Left renal pelvis (tissue), 4 donors: ENCODE data around the gene KRTAP5-3. TPM values are rescaled to one million over a fixed set of nuclear protein-coding genes. Genes with fewer than 3 reads are reported as not detected.

ENCODE experiments used
- DNase-seq, 4 donors: peaks; one replicate each; pipeline ENCODE4 v3.0.0-alpha.2; 2013; ENCODE audit warnings: low read depth in 4 of 4, low spot score in 3 of 4
- polyA plus RNA-seq, 4 donors: library from polyadenylated mRNA; unstranded; fragments of 120-200 nt; gene quantifications; one replicate each; pipeline ENCODE4 v1.2.1, GENCODE V29; 2013; ENCODE audit not compliant: insufficient read length in 4 of 4

Gene KRTAP5-3
- polyA plus RNA-seq, 4 donors: 0.31 TPM; not detected in 3

- DNase-seq: no peak
Observed at GRCh38 chr11:1644601-1645356, 36.5 kb upstream of the KRTAP5-3 start.

- DNase-seq: no peak
Observed at GRCh38 chr11:1643146-1643690, 35.0 kb upstream of the KRTAP5-3 start.

- DNase-seq: no peak
Observed at GRCh38 chr11:1642288-1643145, 34.3 kb upstream of the KRTAP5-3 start.

- no peak for DNase-seq
Observed at GRCh38 chr11:1641096-1641495, 32.8 kb upstream of the KRTAP5-3 start.

- DNase-seq: no peak
Observed at GRCh38 chr11:1640076-1640946, 32.0 kb upstream of the KRTAP5-3 start.

GRCh38 chr11:1639666-1640065 lies 31.4 kb upstream of the KRTAP5-3 start:
- DNase-seq: no peak

GRCh38 chr11:1639102-1639620 lies 30.9 kb upstream of the KRTAP5-3 start:
- no peak for DNase-seq

- no peak for DNase-seq
Observed at GRCh38 chr11:1638344-1638743, 30.1 kb upstream of the KRTAP5-3 start.

GRCh38 chr11:1637628-1638027 lies 29.4 kb upstream of the KRTAP5-3 start:
- DNase-seq: no peak

GRCh38 chr11:1636291-1636950 lies 28.2 kb upstream of the KRTAP5-3 start:
- DNase-seq: no peak

- DNase-seq: no peak
Observed at GRCh38 chr11:1633864-1634263, 25.6 kb upstream of the KRTAP5-3 start.

GRCh38 chr11:1632053-1632714 lies 23.9 kb upstream of the KRTAP5-3 start:
- DNase-seq: no peak

GRCh38 chr11:1631066-1631568 lies 22.9 kb upstream of the KRTAP5-3 start:
- DNase-seq: no peak

- DNase-seq: no peak
Observed at GRCh38 chr11:1630271-1630670, 22.0 kb upstream of the KRTAP5-3 start.

- no peak for DNase-seq
Observed at GRCh38 chr11:1629326-1630185, 21.3 kb upstream of the KRTAP5-3 start, which contains the start of gene KRTAP5-5. Gene KRTAP5-5 (plus strand): TSS chr11:1629775. CDS start chr11:1629841, 66 bp downstream.

- DNase-seq: peak in 1 of 4 donors; percentile 28
Observed at GRCh38 chr11:1628506-1629325, 20.5 kb upstream of the KRTAP5-3 start.

- no peak for DNase-seq
Observed at GRCh38 chr11:1625541-1625940, 17.3 kb upstream of the KRTAP5-3 start.
